GM19397 (cell line): Measurements from ENCODE around the gene CNKSR3.
"Not testable (repeated sequence)": the region's sequence is repeated elsewhere in the genome, so short reads cannot be mapped to it uniquely, and the experiment has no call there.

Experiments
- ATAC-seq: cut with Tn5 transposase; IDR thresholded peaks from one replicate; pipeline ENCODE4 v1.9.1; 2021; ENCODE audit warnings: mild to moderate bottlenecking, moderate library complexity; ENCODE audit not compliant: unreplicated experiment

Gene CNKSR3

DNA sequence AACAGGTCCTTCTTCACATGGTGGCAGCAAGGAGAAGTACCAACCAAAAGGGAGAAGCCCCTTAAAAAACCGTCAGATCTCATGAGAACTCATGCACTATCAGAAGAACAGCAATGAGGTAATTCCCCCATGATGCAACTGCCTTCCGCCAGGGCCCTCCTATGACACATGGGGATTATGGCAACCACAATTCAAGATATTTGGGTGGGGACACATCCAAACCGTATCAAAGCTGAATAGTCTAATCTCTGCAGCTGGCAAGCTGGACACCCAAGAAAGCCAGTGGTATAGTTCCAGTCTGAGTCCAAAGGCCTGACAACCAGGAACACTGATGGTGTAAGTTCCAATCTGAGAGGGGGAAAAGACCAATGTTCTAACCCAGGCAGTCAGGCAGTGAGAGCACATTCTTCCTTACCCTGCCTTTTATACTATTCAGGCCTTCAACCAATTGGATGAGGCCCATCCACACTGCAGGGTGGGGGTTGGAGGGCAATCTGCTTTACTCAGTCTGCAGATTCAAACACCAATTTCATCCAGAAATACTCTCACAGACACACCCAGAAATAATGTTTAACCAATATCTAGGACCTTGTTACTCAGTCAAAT is 17.9 kb upstream of the CNKSR3 start:
- no peak for ATAC-seq

DNA sequence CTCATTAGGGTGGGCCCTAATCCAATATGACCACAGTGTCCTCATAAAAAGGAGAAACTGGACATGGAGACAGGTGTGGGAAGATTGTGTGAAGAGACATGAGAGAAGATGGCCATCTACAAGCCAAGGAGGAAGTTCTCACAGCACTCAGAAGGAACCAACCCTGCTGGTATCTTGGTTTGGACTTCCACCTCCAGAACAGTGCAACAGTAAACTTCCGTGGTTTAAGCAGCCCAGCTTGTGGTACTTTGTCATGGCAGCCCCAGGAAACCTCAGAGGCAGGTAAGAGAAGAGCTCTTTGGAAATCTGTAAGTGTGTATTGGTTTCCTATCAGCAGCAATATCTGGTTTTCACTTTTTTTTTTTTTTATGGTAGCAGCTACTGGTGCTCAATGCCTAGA is 16.5 kb upstream of the CNKSR3 start:
- no peak for ATAC-seq

DNA sequence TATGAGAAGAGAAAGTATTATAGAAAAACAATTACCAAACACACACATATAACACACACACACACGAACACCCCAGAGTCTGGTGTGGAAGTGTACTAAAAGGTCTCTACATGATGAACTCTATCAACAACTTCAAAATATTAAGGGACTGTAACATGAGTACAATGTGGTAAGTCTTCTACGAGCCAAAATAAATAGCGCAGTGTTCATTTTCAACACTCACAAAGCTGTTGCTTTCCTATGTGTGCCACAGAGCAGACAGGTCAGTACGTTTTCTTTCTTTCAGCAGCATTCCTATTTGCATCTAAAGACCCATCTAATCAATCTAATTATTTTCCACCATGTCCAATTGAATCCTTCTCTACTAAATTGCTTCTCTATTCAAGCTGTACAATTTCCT is 12.1 kb upstream of the CNKSR3 start:
- ATAC-seq, result no peak

DNA sequence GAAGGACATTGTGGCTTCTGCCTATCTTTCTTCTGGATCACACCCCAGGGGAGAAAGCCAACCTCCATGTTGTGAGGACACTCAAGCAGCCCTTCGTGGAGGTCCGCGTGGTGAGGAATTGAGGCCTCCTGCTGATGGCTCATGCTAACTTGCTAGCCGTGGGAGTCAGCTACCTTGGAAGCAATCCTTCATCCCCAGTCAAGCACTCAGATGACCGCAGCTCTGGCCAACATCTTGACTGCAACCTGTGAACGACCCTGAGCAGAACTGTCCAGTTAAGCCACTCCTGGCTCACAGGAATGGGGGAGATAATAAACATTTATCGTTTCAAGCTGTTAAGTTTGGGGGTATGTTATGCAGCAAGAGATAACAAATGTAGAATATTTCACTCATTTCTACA is 10.9 kb upstream of the CNKSR3 start:
- no peak for ATAC-seq

- ATAC-seq, result no peak
These were observed 9.8 kb upstream of the CNKSR3 start for GRCh38 chr6:154520280-154520679.

DNA sequence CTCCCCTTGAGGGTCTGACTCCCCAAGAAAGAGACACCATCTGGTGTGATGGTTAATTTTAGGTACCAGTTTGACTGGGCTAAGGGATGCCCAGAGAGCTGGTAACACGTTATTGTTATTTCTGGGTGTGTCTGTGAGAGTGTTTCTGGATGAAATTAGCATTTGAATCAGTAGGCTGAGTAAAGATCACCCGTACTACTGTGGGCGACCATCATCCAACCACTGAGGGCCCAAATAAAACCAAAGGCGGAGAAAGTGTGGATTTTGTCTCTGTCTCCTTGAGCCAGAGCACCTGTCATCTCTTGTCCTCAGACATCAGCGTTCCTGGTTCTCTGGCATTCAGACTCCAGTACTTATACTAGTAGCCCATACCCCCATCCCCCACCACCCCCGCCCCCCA is 7.9 kb upstream of the CNKSR3 start:
- ATAC-seq, result no peak

DNA sequence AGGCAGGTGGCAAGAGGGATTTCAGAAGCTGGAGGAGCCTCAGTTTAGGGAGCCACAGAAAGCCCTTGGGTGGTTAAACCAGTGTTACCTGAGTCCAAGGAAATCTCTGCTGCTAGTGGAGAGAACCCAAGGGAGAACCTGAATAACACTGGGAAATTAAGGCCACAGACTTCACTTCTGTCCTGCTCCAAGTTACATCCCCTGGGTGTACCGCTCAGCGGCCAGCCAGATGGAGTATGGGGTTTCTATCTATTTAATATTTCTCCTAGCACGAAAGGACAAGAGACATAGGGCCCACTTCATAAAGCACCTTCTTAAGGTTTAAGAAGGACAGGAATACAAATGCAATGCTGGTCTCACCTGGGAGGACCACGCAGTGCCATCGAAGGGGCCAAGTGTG is 5.8 kb upstream of the CNKSR3 start:
- ATAC-seq, result no peak

DNA sequence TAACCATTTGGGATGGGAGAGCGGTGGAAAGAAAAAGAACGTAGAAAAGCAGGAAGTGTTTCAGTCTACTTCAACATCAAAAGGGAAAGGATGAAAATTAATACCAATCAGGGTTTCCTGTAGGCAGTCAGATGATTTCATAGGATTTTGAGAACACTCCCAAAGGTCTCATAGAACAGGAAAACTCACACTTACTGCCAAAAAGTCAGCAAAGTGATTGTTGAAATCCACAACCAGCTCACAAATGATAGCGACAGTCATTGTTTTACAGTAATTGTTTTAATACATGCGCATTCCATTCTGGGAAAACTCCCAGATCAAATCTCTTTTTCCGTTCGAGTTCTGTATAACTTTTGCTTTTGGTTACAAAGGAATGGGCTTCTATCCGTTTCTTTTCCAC is 5.3 kb upstream of the CNKSR3 start:
- no peak for ATAC-seq

- not testable (repeated sequence) for ATAC-seq
These were observed 4.6 kb upstream of the CNKSR3 start for GRCh38 chr6:154515076-154515475.

- no peak for ATAC-seq
These were observed 4.0 kb upstream of the CNKSR3 start for GRCh38 chr6:154514481-154514880.

DNA sequence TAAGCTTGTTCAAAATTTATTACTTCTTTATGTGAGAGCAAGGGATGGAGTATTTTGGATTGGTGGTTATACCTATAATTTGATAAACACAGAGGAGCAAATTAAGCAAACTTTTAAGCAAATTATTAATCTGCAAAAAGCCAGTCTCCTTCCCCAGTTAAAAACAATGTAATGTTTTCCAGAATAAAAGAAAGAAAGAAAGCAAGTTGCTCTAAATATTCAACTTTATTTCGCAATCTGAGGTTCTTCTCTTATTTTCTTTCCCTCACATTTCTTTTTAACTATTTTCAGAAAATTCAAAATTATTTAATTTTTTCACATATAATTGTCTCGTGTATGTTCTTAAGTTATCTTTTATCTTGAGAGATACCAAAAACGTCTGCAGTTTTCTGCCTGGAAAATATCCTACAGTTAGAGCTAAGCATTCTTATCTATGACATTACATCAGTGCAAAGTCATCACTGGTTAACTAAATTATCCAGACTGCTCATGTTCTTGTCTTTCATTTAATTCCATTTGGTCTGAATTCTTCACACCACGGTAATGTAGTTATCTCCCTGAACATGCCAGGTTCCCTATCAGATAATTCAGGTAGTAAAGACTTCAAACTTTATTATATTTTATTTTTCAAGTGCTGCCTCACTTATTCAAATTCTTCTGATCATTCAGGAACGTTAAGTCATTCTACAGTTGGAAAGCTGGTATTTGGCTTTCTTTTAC is 3.3 kb upstream of the CNKSR3 start:
- no peak for ATAC-seq

DNA sequence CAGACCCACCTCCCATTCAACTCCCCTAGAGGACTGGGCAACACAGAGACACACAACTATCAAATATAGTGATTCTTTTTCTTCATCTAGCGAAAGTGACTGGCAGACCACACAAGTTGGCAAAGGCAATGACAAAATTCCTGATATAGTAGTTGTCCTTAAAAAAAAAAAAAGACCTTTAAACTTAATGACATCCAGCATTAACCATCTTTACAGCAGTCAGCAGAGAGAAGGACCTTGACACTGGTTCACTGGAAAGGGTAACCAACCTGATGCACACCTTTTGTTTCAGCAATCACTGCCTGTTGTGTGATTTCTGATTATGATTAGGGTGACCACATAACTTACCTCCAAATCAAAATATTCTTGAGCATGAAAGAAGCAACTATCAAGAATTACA is 1.7 kb upstream of the CNKSR3 start:
- no peak for ATAC-seq

DNA sequence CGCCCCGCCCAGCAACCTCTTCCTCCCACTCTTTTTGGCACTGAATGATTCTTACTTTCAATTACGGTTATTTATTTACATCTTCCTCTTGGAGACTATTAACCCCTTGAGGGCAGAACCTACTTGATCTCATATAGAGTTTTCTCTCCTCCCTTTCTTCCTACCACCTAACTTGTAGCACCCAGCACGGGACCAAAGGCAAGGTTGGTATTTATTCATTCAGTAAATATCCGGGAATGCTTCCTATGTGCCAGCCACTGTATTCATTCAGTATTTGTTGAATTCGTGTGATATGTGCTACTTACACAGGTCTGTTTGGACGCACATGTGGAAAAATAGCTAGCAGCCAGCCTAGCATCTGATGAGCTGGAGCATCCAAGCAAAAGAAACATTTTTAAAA is 1.3 kb upstream of the CNKSR3 start:
- ATAC-seq, result no peak

GRCh38 chr6:154509421-154510143 is 903 bp downstream of the CNKSR3 start:
- peak; percentile 24 for ATAC-seq

DNA sequence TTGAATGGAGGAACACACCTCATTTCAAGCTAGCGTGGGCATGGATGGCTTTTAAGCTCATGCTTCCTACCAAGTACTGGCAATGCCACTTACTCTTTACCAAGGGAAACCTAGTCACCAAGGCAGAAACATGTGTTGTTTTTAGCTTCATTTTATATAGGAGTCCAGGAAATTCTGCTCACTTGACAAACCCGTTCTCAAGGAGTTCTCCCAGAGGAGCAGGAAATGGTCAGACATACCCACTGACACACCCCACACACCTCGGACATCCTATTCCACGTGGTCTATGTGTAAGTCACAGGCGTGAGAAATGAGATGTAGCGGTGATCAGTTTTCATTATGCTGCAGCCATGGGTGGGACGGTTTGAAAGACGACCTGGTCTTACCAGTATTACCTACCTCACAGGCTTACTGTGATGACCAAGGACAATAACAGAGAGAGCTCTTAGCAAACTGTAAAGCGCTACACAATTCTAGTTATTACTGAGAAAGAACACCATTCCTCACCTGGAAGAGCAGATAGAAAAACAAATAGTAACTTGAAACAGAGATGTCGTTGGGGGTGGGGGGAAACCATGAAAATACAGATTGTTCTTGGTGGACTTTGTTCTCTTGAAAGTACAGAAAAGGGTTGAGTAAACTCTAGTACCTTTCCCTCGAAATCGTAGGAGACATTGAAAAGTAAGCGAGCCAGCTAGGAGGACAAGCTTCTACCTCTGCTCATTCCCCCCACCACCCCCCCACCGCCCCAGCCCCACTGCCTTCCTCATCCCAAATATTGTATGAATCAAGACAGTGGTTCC is 1.7 kb downstream of the CNKSR3 start:
- no peak for ATAC-seq

DNA sequence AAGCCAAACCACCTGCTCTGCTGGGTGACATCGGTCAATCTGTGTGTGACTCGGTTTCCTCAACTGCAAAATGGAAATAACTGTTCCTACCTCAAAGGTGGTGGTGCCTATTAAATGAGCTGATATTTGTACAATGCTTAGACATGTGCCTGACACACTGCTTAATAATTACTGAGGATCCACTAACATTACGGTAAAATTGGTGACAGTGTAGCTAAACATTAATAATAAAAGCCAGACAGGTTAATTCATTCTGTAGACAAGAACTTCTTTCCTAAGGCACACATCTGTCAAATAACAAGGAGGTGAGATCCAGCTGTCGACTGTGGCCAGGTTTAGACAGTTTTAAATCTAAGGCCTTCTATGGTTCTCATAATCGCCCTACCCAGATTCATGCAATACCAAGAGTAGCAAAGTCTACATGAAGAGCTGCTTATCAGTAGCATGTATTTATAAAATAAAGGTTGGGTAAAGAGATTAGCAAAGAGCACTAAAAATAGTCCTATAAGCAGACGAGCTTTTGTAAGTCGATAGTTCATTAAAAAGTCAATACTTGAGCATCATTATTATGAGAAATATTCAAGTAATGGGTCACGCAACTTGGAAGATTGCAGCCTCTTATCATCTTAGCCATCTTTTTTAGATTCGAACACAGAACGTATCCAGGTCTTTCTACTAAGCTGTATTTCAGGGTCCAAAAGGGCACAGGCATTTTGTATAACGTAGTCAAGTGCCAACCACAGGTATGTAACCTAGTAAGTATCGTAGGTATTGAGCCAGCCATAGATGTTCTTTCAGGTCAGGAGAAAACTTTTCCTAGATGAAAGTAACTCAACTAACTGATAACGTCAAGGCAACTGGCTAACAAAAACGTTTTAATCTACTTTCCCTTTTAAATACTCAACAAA is 3.2 kb downstream of the CNKSR3 start:
- no peak for ATAC-seq

- ATAC-seq, result no peak
These were observed 3.9 kb downstream of the CNKSR3 start for GRCh38 chr6:154506582-154506981.

- ATAC-seq, result no peak
These were observed 4.4 kb downstream of the CNKSR3 start for GRCh38 chr6:154506108-154506507.

- no peak for ATAC-seq
These were observed 5.5 kb downstream of the CNKSR3 start for GRCh38 chr6:154504865-154505449.

- ATAC-seq, result no peak
These were observed 6.4 kb downstream of the CNKSR3 start for GRCh38 chr6:154504102-154504501.
